SH-SY5Y (cell line): ENCODE results near the gene MRPL20.

Experiments
- GATA2 ChIP-seq: IDR thresholded peaks from 2 replicates; pipeline ENCODE4 v1.6.1; 2011; ENCODE audit warnings: mild to moderate bottlenecking, low read depth, low read length
- GATA3 ChIP-seq: IDR thresholded peaks from 2 replicates; pipeline ENCODE4 v1.6.1; 2011; ENCODE audit warnings: low read depth, mild to moderate bottlenecking, low read length, moderate library complexity

DNA sequence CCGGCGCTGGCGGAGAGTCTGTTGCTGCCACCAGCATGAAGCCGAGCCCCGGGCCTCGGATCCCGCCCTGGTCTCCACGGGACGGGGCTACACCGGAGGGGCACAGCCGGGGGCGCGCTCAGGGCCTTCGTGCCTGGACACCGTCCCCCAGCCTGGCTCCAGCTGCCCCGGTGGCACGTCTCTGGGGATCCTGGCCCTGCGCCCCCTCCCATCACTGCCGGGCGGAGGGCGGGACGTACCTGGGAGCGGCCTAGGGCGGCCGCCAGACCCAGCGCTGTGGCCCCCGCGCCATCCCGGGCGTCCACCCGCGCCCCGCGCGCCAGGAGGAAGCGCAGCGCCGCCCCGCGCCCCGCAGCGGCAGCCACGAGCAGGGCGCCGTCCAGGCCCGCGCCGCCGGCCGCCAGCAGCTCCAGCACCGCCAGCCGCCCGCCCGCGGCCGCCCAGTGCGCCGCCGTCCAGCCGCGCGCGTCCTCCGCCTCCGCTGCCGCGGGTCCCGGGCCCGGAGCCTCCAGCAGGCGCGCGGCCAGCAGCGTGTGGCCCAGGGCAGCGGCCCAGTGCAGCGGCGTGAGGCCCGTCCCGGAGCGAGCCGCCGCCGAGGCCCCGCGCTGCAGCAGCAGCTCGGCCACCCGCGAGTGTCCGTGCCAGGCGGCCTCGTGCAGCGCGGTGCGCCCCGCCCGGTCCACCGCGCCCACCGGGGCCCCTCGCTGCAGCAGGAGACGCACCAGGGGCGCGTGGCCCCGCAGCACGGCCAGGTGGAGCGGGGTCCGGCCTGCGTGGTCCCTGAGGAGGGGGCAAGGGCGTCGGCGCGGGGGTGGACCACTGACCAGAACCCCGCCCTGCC, 12.9 kb upstream of the MRPL20 start:
- no peak for TF ChIP-seq GATA2
- no peak for TF ChIP-seq GATA3
